Astrocyte (in vitro differentiated cells and primary cell): ENCODE results near the gene SCAMP4.

Experiments used
- CTCF ChIP-seq: IDR thresholded peaks from 2 replicates; pipeline ENCODE4 v1.5.1; 2011; ENCODE audit warnings: low read depth, mild to moderate bottlenecking, inconsistent platforms, low read length, moderate library complexity; ENCODE audit not compliant: insufficient read depth
- EZH2 ChIP-seq: IDR thresholded peaks from 2 replicates; pipeline ENCODE4 v1.6.1; 2012; ENCODE audit warnings: mild to moderate bottlenecking, low read length, inconsistent platforms; ENCODE audit not compliant: insufficient read depth

DNA sequence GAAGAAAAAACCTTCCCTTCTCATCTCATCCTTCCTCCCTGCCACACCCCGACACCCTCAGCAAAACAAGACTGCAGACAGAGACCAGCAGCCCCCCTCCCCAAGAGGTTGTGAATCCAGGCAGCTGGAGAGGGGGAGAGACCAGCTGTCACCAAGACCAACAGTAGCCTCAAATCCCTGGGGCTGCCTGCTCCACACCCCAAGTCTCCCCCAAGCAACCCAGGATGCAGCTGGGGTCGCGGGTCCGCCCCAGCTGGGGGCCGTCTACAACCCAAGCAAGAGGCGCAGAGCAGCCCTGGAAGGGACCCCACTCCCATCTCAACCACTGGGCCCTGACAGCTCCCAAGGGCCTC is 48.9 kb upstream of the SCAMP4 start:
- TF ChIP-seq CTCF (no peak), EZH2 (no peak)
